COLO668 (cell line): ENCODE results near the gene RASGRP1.

Experiments
- DNase-seq: peaks from one replicate; lab custom pipeline; 2025; ENCODE audit not compliant: unreplicated experiment; lab: John Stamatoyannopoulos, UW

The RASGRP1 gene

GRCh38 chr15:38463893-38464292, 100.7 kb downstream of the RASGRP1 start:
- no peak for DNase-seq

- no peak for DNase-seq
Observed at GRCh38 chr15:38461066-38461833, 103.4 kb downstream of the RASGRP1 start.

GRCh38 chr15:38460543-38460942, 104.1 kb downstream of the RASGRP1 start:
- DNase-seq = no peak

GRCh38 chr15:38459480-38459879, 105.1 kb downstream of the RASGRP1 start:
- DNase-seq = no peak

GRCh38 chr15:38458646-38459045, 106.0 kb downstream of the RASGRP1 start:
- DNase-seq = no peak

GRCh38 chr15:38455092-38455491, 109.5 kb downstream of the RASGRP1 start:
- peak; percentile 5 for DNase-seq

GRCh38 chr15:38454696-38455090, 109.9 kb downstream of the RASGRP1 start:
- no peak for DNase-seq

GRCh38 chr15:38453971-38454695, 110.5 kb downstream of the RASGRP1 start, which contains the start of gene FAM98B:
TSS of gene FAM98B (plus strand) at chr15:38454127. CDS start at chr15:38454162, 35 bp downstream.
- peak; percentile 89 for DNase-seq

GRCh38 chr15:38441130-38441519, 123.5 kb downstream of the RASGRP1 start:
- DNase-seq = no peak

- DNase-seq = peak; percentile 73
Observed at GRCh38 chr15:38440353-38441129, 124.1 kb downstream of the RASGRP1 start.
